Keratinocyte (primary cell): Measurements from ENCODE around the gene TNKS1BP1. TPM values are rescaled to one million over a fixed set of nuclear protein-coding genes. Genes with fewer than 3 reads are reported as not detected.

Source experiments
- DNase-seq: peaks from one replicate; pipeline ENCODE4 v3.0.0-alpha.2; 2011; ENCODE audit warnings: low read depth, missing footprints, low spot score
- FAIRE-seq: peaks from 2 replicates; lab custom pipeline; 2011; peaks lifted over from hg19 to GRCh38; lab: Jason Lieb, UNC
- H2AFZ ChIP-seq: 2 replicates; pipeline ENCODE4 v1.6.0; 2012; ENCODE audit warnings: low read length, control low read depth, inconsistent platforms; ENCODE audit not compliant: control insufficient read depth
- H3K27ac ChIP-seq: 2 replicates; pipeline ENCODE4 v1.5.1; 2011; ENCODE audit warnings: low read length; ENCODE audit not compliant: control insufficient read depth, insufficient read depth
- H3K27me3 ChIP-seq: 3 replicates; pipeline ENCODE4 v1.6.0; 2011; ENCODE audit warnings: low read length; ENCODE audit not compliant: control insufficient read depth, insufficient read depth; ENCODE audit errors: extremely low read depth
- H3K36me3 ChIP-seq, 2 experiments: 2 replicates in 1 of 2; 3 replicates in 1 of 2; pipeline ENCODE4 v1.5.1; 2011; ENCODE audit warnings: low read length in 2 of 2, mild to moderate bottlenecking in 1 of 2; ENCODE audit not compliant: control insufficient read depth in 2 of 2, insufficient read depth in 2 of 2; ENCODE audit errors: extremely low read depth in 1 of 2
- H3K4me1 ChIP-seq: 3 replicates; pipeline ENCODE4 v1.5.1; 2011; ENCODE audit warnings: low read length; ENCODE audit not compliant: control insufficient read depth, insufficient read depth; ENCODE audit errors: extremely low read depth
- H3K4me2 ChIP-seq: 3 replicates; pipeline ENCODE4 v1.6.0; 2011; ENCODE audit warnings: low read depth, low read length; ENCODE audit not compliant: control insufficient read depth, insufficient read depth; ENCODE audit errors: extremely low read depth
- H3K4me3 ChIP-seq, 3 experiments: fragments of 200-600 bp in 1 of 3; sonication (generic) in 1 of 3; 2 replicates in 2 of 3; 3 replicates in 1 of 3; pipeline ENCODE4 v1.5.1; 2011 to 2016; ENCODE audit warnings: low read length in 3 of 3, mild to moderate bottlenecking in 3 of 3, control low read depth in 2 of 3, inconsistent platforms in 1 of 3, low read depth in 1 of 3, mixed read lengths in 1 of 3, mixed run types in 1 of 3, moderate library complexity in 1 of 3; ENCODE audit not compliant: control insufficient read depth in 2 of 3, insufficient read depth in 2 of 3; ENCODE audit errors: extremely low read depth in 1 of 3
- H3K79me2 ChIP-seq: 2 replicates; pipeline ENCODE4 v1.6.0; 2012; ENCODE audit warnings: low read length; ENCODE audit not compliant: control insufficient read depth, insufficient read depth
- H3K9ac ChIP-seq: 3 replicates; pipeline ENCODE4 v1.6.0; 2011; ENCODE audit warnings: low read length; ENCODE audit not compliant: control insufficient read depth, insufficient read depth; ENCODE audit errors: extremely low read depth
- H3K9me1 ChIP-seq: 3 replicates; pipeline ENCODE4 v1.6.0; 2011; ENCODE audit warnings: low read length; ENCODE audit not compliant: control insufficient read depth, insufficient read depth; ENCODE audit errors: extremely low read depth
- H3K9me3 ChIP-seq: 2 replicates; pipeline ENCODE4 v1.5.1; 2012; ENCODE audit warnings: low read depth, low read length; ENCODE audit not compliant: control insufficient read depth
- H4K20me1 ChIP-seq: 3 replicates; pipeline ENCODE4 v1.6.0; 2011; ENCODE audit warnings: low read length; ENCODE audit not compliant: control insufficient read depth, insufficient read depth; ENCODE audit errors: extremely low read depth
- CTCF ChIP-seq, 3 experiments: IDR thresholded peaks in 1 of 3; conservative IDR thresholded peaks in 1 of 3; optimal IDR thresholded peaks in 1 of 3; 2 replicates in 2 of 3; 3 replicates in 1 of 3; pipeline versions ENCODE3 to v1.5.1; 2011; ENCODE audit warnings: low read length in 3 of 3, mild to moderate bottlenecking in 3 of 3, moderate library complexity in 2 of 3, control low read depth in 1 of 3, inconsistent platforms in 1 of 3; ENCODE audit not compliant: insufficient read depth in 2 of 3; ENCODE audit errors: extremely low read depth in 1 of 3
- EZH2 ChIP-seq: IDR thresholded peaks from one replicate; pipeline ENCODE4 v1.6.1; 2012; ENCODE audit warnings: inconsistent platforms, mild to moderate bottlenecking, low read length, moderate library complexity
- dilution Hi-C: fragments of 300-500 bp; cut with MboI; formaldehyde crosslinking; loops from one replicate; pipeline ENCODE4 v1.7.0; 2020; ENCODE audit warnings: low sequenced_read_pairs; ENCODE audit not compliant: extremely low pct_ligation_motif_present
- polyA plus RNA-seq, 5 experiments: library from polyadenylated mRNA; depleted of rRNA in 3 of 5; stranded (reverse) in 3 of 5; stranded (forward) in 1 of 5; unstranded in 1 of 5; fragments of >200 nt; gene quantifications; 1 replicate in 1 of 5; 2 replicates in 3 of 5; 3 replicates in 1 of 5; pipeline versions ENCODE4 v1.2.1 to v1.2.3, GENCODE V29; 2011 to 2012; ENCODE audit warnings: missing spikeins in 2 of 5, low read depth in 1 of 5, low replicate concordance in 1 of 5

The TNKS1BP1 gene
- polyA plus RNA-seq, 1 donor (not counting 4 experiments of a cell fraction or from before 2014, with no cell fraction given), result 88.3 TPM

DNA sequence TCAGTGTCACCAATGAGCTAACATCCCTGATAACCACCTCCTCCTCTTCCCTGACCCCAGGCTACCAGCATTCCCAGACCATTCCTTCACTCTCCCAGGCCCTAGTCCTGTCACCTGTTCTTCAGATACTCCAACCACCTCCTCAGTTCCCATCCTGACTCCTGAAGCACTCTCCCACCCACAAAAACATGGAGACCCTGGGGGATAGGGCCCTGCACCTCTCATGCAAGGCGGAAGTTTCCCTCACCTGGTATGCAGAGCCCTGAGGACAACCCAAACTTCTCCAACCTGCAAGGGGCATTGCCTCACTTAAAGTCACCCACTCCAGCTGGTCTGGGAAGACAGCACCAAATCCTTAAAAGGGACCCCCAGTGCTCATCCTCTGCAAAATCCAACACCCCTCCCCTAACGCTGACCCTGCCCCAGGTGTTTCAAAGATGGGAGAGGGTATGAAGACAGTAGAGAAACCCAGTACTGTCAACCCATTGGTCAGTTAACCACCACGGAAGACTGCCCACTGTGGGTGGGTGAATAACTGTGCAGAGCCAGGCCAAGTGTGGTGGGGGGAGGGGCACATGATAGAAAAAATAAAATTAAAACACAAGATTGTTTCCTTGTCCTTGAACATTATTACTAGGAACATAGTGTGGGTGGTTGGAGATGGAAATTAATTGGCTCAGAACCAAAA is 1.4 kb downstream of the TNKS1BP1 start:
- dilution Hi-C loops, result no loop called here
- Histone ChIP-seq H4K20me1 (peaks cover 2% of the 10 kb centered on the region), H3K9me1 (peaks cover 2% of the 10 kb centered on the region), H3K27me3 (no peaks in the 10 kb centered on the region), H3K4me3 (peak overlapping the region; percentile 65 to 92 (median 87)), H3K36me3 (peaks cover 15 to 34% of the 10 kb centered on the region in 2 experiments), H3K4me2 (peak overlapping the region; percentile 94), H3K4me1 (peaks cover 54% of the 10 kb centered on the region), H3K79me2 (peaks cover 42% of the 10 kb centered on the region), H3K9me3 (no peaks in the 10 kb centered on the region), H3K9ac (peak overlapping the region; percentile 93), H3K27ac (peak overlapping the region; percentile 94), H2AFZ (no peak overlapping the region)
- DNase-seq, result no peak
- TF ChIP-seq CTCF (optimal IDR thresholded peaks at IDR 0.05 in 1 of 3, IDR thresholded peaks at IDR 0.05 in 1 of 3, conservative IDR thresholded peaks at IDR 0.05 in 1 of 3; ENCODE audit: extremely low read depth in 1 of 3, insufficient read depth in 2 of 3, low read length in 3 of 3), result peak in 1 of 3 experiments; percentile 8
- TF ChIP-seq EZH2, result no peak
- FAIRE-seq, result peak; percentile 79

GRCh38 chr11:57322256-57323166 is 2.2 kb downstream of the TNKS1BP1 start:
- H3K9me1 ChIP-seq, result peaks cover 2% of the 10 kb centered on the region
- H2AFZ ChIP-seq, result no peak overlapping the region
- H3K27me3 ChIP-seq, result no peaks in the 10 kb centered on the region
- peak overlapping the region; percentile 93 for H3K9ac ChIP-seq
- H3K36me3 ChIP-seq, result peaks cover 17 to 35% of the 10 kb centered on the region in 2 experiments
- dilution Hi-C loops, result no loop called here
- H3K4me2 ChIP-seq, result peak overlapping the region; percentile 94
- peaks cover 55% of the 10 kb centered on the region for H3K4me1 ChIP-seq
- H3K79me2 ChIP-seq, result peaks cover 46% of the 10 kb centered on the region
- no peaks in the 10 kb centered on the region for H3K9me3 ChIP-seq
- H3K4me3 ChIP-seq, result peak overlapping the region; percentile 65 to 92 (median 87)
- peak overlapping the region; percentile 94 for H3K27ac ChIP-seq
- no peak for DNase-seq
- peaks cover 4% of the 10 kb centered on the region for H4K20me1 ChIP-seq
- FAIRE-seq, result peak; percentile 68
- no peak for TF ChIP-seq CTCF (optimal IDR thresholded peaks at IDR 0.05 in 1 of 3, IDR thresholded peaks at IDR 0.05 in 1 of 3, conservative IDR thresholded peaks at IDR 0.05 in 1 of 3; ENCODE audit: extremely low read depth in 1 of 3, insufficient read depth in 2 of 3, low read length in 3 of 3)
- TF ChIP-seq EZH2, result no peak
